Thyroid gland (tissue), 4 donors: Measurements from ENCODE around the gene VSTM5. TPM values are rescaled to one million over a fixed set of nuclear protein-coding genes. Genes with fewer than 3 reads are reported as not detected.
A peak's percentile ranks its signal among the peaks of the same experiment; 100 is the strongest.

Experiments
- DNase-seq, 2 donors: peaks; one replicate each; pipeline ENCODE4 v3.0.0-alpha.2; 2019
- H3K27ac ChIP-seq, 3 donors: fragments of 200-600 bp; sonication (generic); 1 replicate in 2 of 3; 2 replicates in 1 of 3; pipeline ENCODE4 v1.5.1; 2016 to 2019; ENCODE audit warnings: mild to moderate bottlenecking in 1 of 3, moderate library complexity in 1 of 3
- H3K27me3 ChIP-seq: fragments of 200-600 bp; sonication (generic); one replicate; pipeline ENCODE4 v1.5.1; 2019
- H3K36me3 ChIP-seq, 2 donors: fragments of 200-600 bp; sonication (generic); one replicate each; pipeline ENCODE4 v1.5.1; 2016 to 2019
- H3K4me1 ChIP-seq, 2 donors: fragments of 200-600 bp; sonication (generic); one replicate each; pipeline ENCODE4 v1.5.1; 2017 to 2019
- H3K4me3 ChIP-seq, 3 donors: fragments of 200-600 bp; sonication (generic); replicated peaks in 1 of 3; 1 replicate in 2 of 3; 2 replicates in 1 of 3; pipeline ENCODE4 v1.5.1; 2016; ENCODE audit warnings: mild to moderate bottlenecking in 1 of 3
- H3K9me3 ChIP-seq: fragments of 200-600 bp; sonication (generic); one replicate; pipeline ENCODE4 v1.5.1; 2017
- POLR2A ChIP-seq, 2 donors: fragments of 450-650 bp; IDR thresholded peaks; one replicate each; pipeline ENCODE4 v1.6.1; 2017; ENCODE audit warnings: antibody characterized with exemption in 2 of 2, mild to moderate bottlenecking in 2 of 2, moderate library complexity in 1 of 2
- whole genome bisulfite sequencing, 2 donors: methylation state at CpG; one replicate each; pipeline ENCODE4 v1.1.5; 2017; 5-methylcytosine and 5-hydroxymethylcytosine counted together
- intact Hi-C: fragments of 100-400 bp; cut with DNase I; formaldehyde crosslinking; loops from one replicate; pipeline ENCODE4 v1.15.1; 2023
- total RNA-seq, 4 donors: library from RNA; depleted of rRNA; stranded (reverse); fragments of >200 nt; gene quantifications; one replicate each; pipeline ENCODE4 v1.2.3, GENCODE V29; 2016
- TF ChIP-seq, protein P1 (sequence below), 6 experiments: fragments of 200-600 bp in 3 of 6; fragments of 450-650 bp in 3 of 6; sonication (generic) in 3 of 6; IDR thresholded peaks; one replicate each; pipeline ENCODE4 v1.5.1; 2016 to 2019; ENCODE audit warnings: antibody characterized with exemption in 6 of 6, mild to moderate bottlenecking in 2 of 6, inconsistent platforms in 1 of 6, moderate library complexity in 1 of 6

The VSTM5 gene
- total RNA-seq, 4 donors from 2014 or later = 0.67 TPM; not detected in 2

DNA sequence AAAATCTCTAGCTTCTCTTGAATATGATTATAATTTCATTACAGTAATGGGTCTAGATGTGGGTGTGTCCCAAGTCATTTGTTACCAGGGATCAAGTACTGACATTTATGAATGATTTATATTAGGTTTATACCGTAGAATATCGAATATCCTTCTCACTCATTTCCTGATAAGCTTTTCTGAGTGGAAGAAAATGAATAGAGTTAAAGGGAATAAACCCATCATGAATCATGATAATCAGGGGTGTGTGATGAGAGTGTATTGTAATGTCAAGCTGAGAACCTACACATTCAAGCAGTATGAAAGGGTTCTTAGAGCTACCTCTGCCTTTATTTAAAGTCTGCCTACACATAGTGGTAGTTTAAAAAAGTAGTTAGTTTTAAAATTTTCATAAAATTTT is 49.1 kb downstream of the VSTM5 start:
- WGBS, 2 donors = 86 to 89% methylated on average over 2 of the region's 2 CpGs
- Histone ChIP-seq H3K36me3 (peaks cover 35 to 63% of the 10 kb centered on the region in 2 donors), H3K9me3 (no peaks in the 10 kb centered on the region)

DNA sequence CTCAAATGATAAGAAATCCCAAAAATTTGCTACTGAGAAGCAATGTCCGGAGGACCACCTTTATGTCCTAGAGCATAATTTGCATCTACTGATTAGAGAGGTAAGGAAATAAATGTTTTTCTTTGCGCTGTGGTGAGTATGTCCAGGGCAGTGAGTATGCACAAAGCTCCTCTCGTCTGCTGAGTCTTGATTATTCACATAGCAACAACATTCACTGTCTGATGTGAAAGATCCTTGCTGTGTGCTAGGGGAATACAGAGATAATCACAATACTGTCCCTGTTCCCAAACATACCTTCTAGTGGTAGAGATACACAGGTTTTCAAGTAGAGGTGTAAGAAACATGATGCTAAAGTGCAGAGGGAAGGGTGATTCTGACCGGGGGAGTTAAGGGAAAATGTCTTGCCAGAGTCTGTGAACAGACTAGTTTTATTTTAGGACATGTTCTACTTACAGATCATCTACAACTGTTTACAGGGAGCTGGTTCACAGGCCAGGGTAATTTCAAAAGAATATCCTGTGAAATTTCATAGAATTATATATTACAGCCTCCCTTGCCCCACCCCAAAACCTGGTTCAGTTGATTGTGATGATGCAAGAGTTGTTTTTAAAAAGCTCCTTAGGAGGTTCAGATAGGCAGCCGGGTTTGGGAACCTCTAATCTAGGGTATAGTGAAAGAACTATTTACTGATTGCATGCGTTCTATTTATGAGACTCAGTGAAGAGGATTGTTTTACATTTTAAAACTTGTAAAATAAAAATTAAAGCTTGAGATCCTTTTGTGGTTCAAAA is 53.8 kb downstream of the VSTM5 start:
- intact Hi-C loops = no loop called here

More for the DNA sequence above, 49.1 kb downstream of the VSTM5 start:
- no peaks in the 10 kb centered on the region for H3K4me1 ChIP-seq
- DNase-seq = no peak
- no peak overlapping the region for H3K27ac ChIP-seq
- no peak overlapping the region for H3K4me3 ChIP-seq
- no peaks in the 10 kb centered on the region for H3K27me3 ChIP-seq
- intact Hi-C loops = no loop called here
- TF ChIP-seq POLR2A (IDR thresholded peaks at IDR 0.05) = no peak
- TF ChIP-seq, protein P1, sequence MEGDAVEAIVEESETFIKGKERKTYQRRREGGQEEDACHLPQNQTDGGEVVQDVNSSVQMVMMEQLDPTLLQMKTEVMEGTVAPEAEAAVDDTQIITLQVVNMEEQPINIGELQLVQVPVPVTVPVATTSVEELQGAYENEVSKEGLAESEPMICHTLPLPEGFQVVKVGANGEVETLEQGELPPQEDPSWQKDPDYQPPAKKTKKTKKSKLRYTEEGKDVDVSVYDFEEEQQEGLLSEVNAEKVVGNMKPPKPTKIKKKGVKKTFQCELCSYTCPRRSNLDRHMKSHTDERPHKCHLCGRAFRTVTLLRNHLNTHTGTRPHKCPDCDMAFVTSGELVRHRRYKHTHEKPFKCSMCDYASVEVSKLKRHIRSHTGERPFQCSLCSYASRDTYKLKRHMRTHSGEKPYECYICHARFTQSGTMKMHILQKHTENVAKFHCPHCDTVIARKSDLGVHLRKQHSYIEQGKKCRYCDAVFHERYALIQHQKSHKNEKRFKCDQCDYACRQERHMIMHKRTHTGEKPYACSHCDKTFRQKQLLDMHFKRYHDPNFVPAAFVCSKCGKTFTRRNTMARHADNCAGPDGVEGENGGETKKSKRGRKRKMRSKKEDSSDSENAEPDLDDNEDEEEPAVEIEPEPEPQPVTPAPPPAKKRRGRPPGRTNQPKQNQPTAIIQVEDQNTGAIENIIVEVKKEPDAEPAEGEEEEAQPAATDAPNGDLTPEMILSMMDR (IDR thresholded peaks at IDR 0.05) = no peak

DNA sequence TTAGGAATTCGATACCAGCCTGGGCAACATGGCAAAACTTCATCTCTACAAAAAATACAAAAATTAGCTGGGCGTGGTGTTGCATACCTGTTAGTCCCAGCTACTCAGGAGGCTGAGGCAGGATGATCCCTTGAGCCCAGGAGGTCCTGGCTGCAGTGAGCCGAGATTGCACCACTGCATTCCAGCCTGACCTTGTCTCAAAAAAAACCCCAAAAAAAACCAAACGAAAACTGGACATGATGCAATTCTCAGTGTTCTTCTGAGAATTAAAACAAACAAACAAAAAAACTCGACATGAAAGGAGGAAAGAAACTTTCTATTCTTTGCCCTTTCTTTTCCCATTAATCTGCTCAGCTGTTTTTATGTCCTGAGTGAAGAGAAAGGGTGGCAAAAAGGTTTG is 58.9 kb downstream of the VSTM5 start:
- intact Hi-C loops = no loop called here
- Histone ChIP-seq H3K36me3 (peaks cover 57 to 64% of the 10 kb centered on the region in 2 donors), H3K4me3 (no peak overlapping the region), H3K27ac (no peak overlapping the region), H3K27me3 (no peaks in the 10 kb centered on the region), H3K9me3 (no peaks in the 10 kb centered on the region), H3K4me1 (peaks cover 11 to 12% of the 10 kb centered on the region in 2 donors)
- TF ChIP-seq POLR2A (IDR thresholded peaks at IDR 0.05) = no peak
- TF ChIP-seq, protein P1 (IDR thresholded peaks at IDR 0.05) = no peak
- no peak for DNase-seq
- 86 to 94% methylated on average over 5 of the region's 5 CpGs for WGBS, 2 donors

More for the DNA sequence above, 53.8 kb downstream of the VSTM5 start:
- Histone ChIP-seq H3K27ac (no peak overlapping the region), H3K36me3 (peaks cover 64 to 82% of the 10 kb centered on the region in 2 donors), H3K4me3 (no peak overlapping the region), H3K9me3 (no peaks in the 10 kb centered on the region), H3K27me3 (no peaks in the 10 kb centered on the region), H3K4me1 (no peaks in the 10 kb centered on the region)
- WGBS, 2 donors = 96 to 97% methylated on average over 6 of the region's 6 CpGs
- TF ChIP-seq, protein P1 (IDR thresholded peaks at IDR 0.05) = no peak
- TF ChIP-seq POLR2A (IDR thresholded peaks at IDR 0.05) = no peak
- no peak for DNase-seq

DNA sequence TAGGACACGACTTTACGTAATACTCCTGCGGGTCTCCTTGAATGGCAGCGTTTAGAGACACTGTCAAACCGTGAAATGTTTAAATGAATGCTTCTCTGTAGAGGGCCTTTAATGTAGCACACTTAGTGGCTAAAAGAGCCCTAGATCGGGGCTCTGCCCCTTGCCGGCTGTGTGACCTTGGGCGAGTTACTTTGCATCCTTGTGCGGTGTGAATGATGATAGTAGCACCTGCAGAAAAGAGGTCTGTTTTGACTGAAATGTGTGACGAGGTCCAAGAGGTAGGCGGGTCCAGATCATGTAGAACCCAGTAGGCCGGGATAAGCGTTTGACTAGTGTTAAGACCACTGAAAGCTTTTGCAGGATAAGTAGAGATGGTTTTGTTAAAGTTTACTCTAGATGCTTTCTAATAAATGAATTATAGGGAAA is 65.5 kb downstream of the VSTM5 start:
- Histone ChIP-seq H3K36me3 (peaks cover 4 to 7% of the 10 kb centered on the region in 2 donors), H3K4me1 (peaks cover 25 to 27% of the 10 kb centered on the region in 2 donors), H3K27me3 (no peaks in the 10 kb centered on the region), H3K4me3 (peak overlapping the region; percentile 86 to 97 (median 87)), H3K27ac (peak overlapping the region; percentile 88 to 96 (median 96)), H3K9me3 (no peaks in the 10 kb centered on the region)
- intact Hi-C loops = loop anchor here (5.0 kb wide), 1 partner anchor 43 kb away; the partner anchor contains the start of genes C11orf54 and TAF1D
- WGBS, 2 donors = 0 to 1% methylated on average over 13 of the region's 13 CpGs
- peak; percentile 9 to 23 for DNase-seq
- TF ChIP-seq, protein P1 (IDR thresholded peaks at IDR 0.05) = peak in 1 of 6 experiments; percentile 4
- no peak for TF ChIP-seq POLR2A (IDR thresholded peaks at IDR 0.05)
